Glutamatergic neuron (in vitro differentiated cells): ENCODE measurements around the gene LMF1. TPM values are rescaled to one million over a fixed set of nuclear protein-coding genes. Genes with fewer than 3 reads are reported as not detected.

Experiments
- DNase-seq: peaks from one replicate; pipeline ENCODE4 v3.0.0; 2022
- H3K27ac Mint-ChIP-seq: one replicate; pipeline ENCODE4 v1.8.0; 2020; ENCODE audit warnings: mild to moderate bottlenecking, mixed read lengths, inconsistent platforms; ENCODE audit not compliant: unreplicated experiment
- H3K27me3 Mint-ChIP-seq: one replicate; pipeline ENCODE4 v1.8.0; 2020; ENCODE audit warnings: mild to moderate bottlenecking, moderate library complexity, mixed read lengths, inconsistent platforms; ENCODE audit not compliant: unreplicated experiment
- H3K36me3 Mint-ChIP-seq: one replicate; pipeline ENCODE4 v1.8.0; 2020; ENCODE audit warnings: mild to moderate bottlenecking, mixed read lengths, inconsistent platforms; ENCODE audit not compliant: unreplicated experiment
- H3K4me1 Mint-ChIP-seq: one replicate; pipeline ENCODE4 v1.8.0; 2020; ENCODE audit warnings: mild to moderate bottlenecking, low read depth, mixed read lengths, inconsistent platforms; ENCODE audit not compliant: unreplicated experiment
- H3K4me3 Mint-ChIP-seq: one replicate; pipeline ENCODE4 v1.8.0; 2020; ENCODE audit warnings: mild to moderate bottlenecking, mixed read lengths, inconsistent platforms; ENCODE audit not compliant: unreplicated experiment
- H3K9me3 Mint-ChIP-seq: one replicate; pipeline ENCODE4 v1.8.0; 2020; ENCODE audit warnings: mild to moderate bottlenecking, moderate library complexity, mixed read lengths, inconsistent platforms; ENCODE audit not compliant: unreplicated experiment
- CTCF ChIP-seq: fragments of 200-600 bp; sonication (generic); IDR thresholded peaks from one replicate; pipeline ENCODE4 v1.5.0; 2021; ENCODE audit not compliant: partially characterized antibody, unreplicated experiment
- total RNA-seq: library from RNA; stranded (reverse); fragmentation: NEBNext Ultra II Directional; extraction: Animal tissue kit (Norgen Biotek cat#: 25700); gene quantifications from one replicate; pipeline ENCODE4 v1.2.1, GENCODE V29; 2021; ENCODE audit not compliant: unreplicated experiment

LMF1 gene
- total RNA-seq, 1 donor from 2014 or later, result 17.4 TPM

- peaks cover 4% of the 10 kb centered on the region for H3K27me3 Mint-ChIP-seq
Measured at GRCh38 chr16:830871-831570, 139.8 kb downstream of the LMF1 start.

GRCh38 chr16:830107-830870, 140.5 kb downstream of the LMF1 start:
- H3K27ac Mint-ChIP-seq, result no peak overlapping the region

More at GRCh38 chr16:830871-831570, 139.8 kb downstream of the LMF1 start:
- no peak overlapping the region for H3K27ac Mint-ChIP-seq
- TF ChIP-seq CTCF, result no peak
- DNase-seq, result no peak
- peaks cover 7% of the 10 kb centered on the region for H3K9me3 Mint-ChIP-seq
- peaks cover 9% of the 10 kb centered on the region for H3K36me3 Mint-ChIP-seq
- no peak overlapping the region for H3K4me3 Mint-ChIP-seq
- no peaks in the 10 kb centered on the region for H3K4me1 Mint-ChIP-seq

GRCh38 chr16:828891-829290, 141.9 kb downstream of the LMF1 start:
- no peak for TF ChIP-seq CTCF
- Mint-ChIP-seq H3K27ac (no peak overlapping the region), H3K4me3 (no peak overlapping the region), H3K36me3 (no peaks in the 10 kb centered on the region), H3K9me3 (peaks cover 7% of the 10 kb centered on the region), H3K4me1 (peaks cover 4% of the 10 kb centered on the region), H3K27me3 (peaks cover 4% of the 10 kb centered on the region)
- no peak for DNase-seq

More at GRCh38 chr16:830107-830870, 140.5 kb downstream of the LMF1 start:
- Mint-ChIP-seq H3K36me3 (peaks cover 5% of the 10 kb centered on the region), H3K27me3 (peaks cover 4% of the 10 kb centered on the region), H3K4me1 (peaks cover 4% of the 10 kb centered on the region), H3K4me3 (no peak overlapping the region), H3K9me3 (peaks cover 10% of the 10 kb centered on the region)
- DNase-seq, result no peak
- no peak for TF ChIP-seq CTCF

GRCh38 chr16:827513-827912, 143.3 kb downstream of the LMF1 start:
- H3K27me3 Mint-ChIP-seq, result peaks cover 2% of the 10 kb centered on the region
- H3K4me3 Mint-ChIP-seq, result no peak overlapping the region
- no peak overlapping the region for H3K27ac Mint-ChIP-seq
- H3K36me3 Mint-ChIP-seq, result no peaks in the 10 kb centered on the region
- H3K4me1 Mint-ChIP-seq, result peaks cover 4% of the 10 kb centered on the region
- DNase-seq, result no peak
- TF ChIP-seq CTCF, result no peak
- peaks cover 11% of the 10 kb centered on the region for H3K9me3 Mint-ChIP-seq
